Measurements from ENCODE around the gene HOXA11.

- TF ChIP-seq SIN3A (IDR thresholded peaks at IDR 0.05; ENCODE audit: borderline replicate concordance, insufficient read depth, low read length) (no peak), TAF1 (IDR thresholded peaks at IDR 0.05; ENCODE audit: borderline replicate concordance, insufficient read depth, low read length) (no peak)
Observed at GRCh38 chr7:27184337-27185012, 557 bp downstream of the HOXA11 start.

Data from PFSK-1 (cell line).